Activated CD4-positive, alpha-beta T cell treated with anti-CD3 and anti-CD28 coated beads, Interleukin-2, Interleukin-6, amounts not matched to agents 100 ng/mL and 50 ng/mL, durations not matched to agents 16 hours and 8 hours (primary cell): ENCODE data around the gene RPTOR.

Experiments used
- DNase-seq: peaks from one replicate; pipeline ENCODE4 v3.0.0-alpha.2; 2020

RPTOR gene

GRCh38 chr17:80769936-80770625, 225.4 kb downstream of the RPTOR start:
- no peak for DNase-seq

GRCh38 chr17:80770881-80771611, 226.4 kb downstream of the RPTOR start:
- no peak for DNase-seq

- DNase-seq: no peak
These were observed 227.0 kb downstream of the RPTOR start for GRCh38 chr17:80771612-80772005.

GRCh38 chr17:80772906-80773242, 228.2 kb downstream of the RPTOR start:
- DNase-seq: no peak

GRCh38 chr17:80773243-80773991, 228.8 kb downstream of the RPTOR start:
- no peak for DNase-seq

- DNase-seq: no peak
These were observed 229.5 kb downstream of the RPTOR start for GRCh38 chr17:80774146-80774545.

GRCh38 chr17:80774643-80775281, 230.1 kb downstream of the RPTOR start:
- DNase-seq: no peak

- no peak for DNase-seq
These were observed 231.2 kb downstream of the RPTOR start for GRCh38 chr17:80775863-80776262.

- no peak for DNase-seq
These were observed 232.6 kb downstream of the RPTOR start for GRCh38 chr17:80777274-80777673.

- DNase-seq: no peak
These were observed 234.1 kb downstream of the RPTOR start for GRCh38 chr17:80778716-80779115.

GRCh38 chr17:80779336-80779735, 234.7 kb downstream of the RPTOR start:
- no peak for DNase-seq

- DNase-seq: no peak
These were observed 235.3 kb downstream of the RPTOR start for GRCh38 chr17:80779961-80780380.

- DNase-seq: peak; percentile 86
These were observed 236.0 kb downstream of the RPTOR start for GRCh38 chr17:80780381-80781198.

- peak; percentile 45 for DNase-seq
These were observed 236.6 kb downstream of the RPTOR start for GRCh38 chr17:80781211-80781610.

GRCh38 chr17:80781807-80782277, 237.2 kb downstream of the RPTOR start:
- DNase-seq: no peak

- peak; percentile 77 for DNase-seq
These were observed 238.1 kb downstream of the RPTOR start for GRCh38 chr17:80782536-80783427.

- DNase-seq: no peak
These were observed 238.8 kb downstream of the RPTOR start for GRCh38 chr17:80783486-80783885.

- no peak for DNase-seq
These were observed 239.3 kb downstream of the RPTOR start for GRCh38 chr17:80783971-80784370.

GRCh38 chr17:80785477-80786178, 241.0 kb downstream of the RPTOR start:
- peak; percentile 64 for DNase-seq

- DNase-seq: no peak
These were observed 241.8 kb downstream of the RPTOR start for GRCh38 chr17:80786470-80786869.

GRCh38 chr17:80786887-80787286, 242.2 kb downstream of the RPTOR start:
- DNase-seq: no peak
